ENCODE results near the gene CADM2.

GRCh38 chr3:85041001-85041400, 82.2 kb downstream of the CADM2 start:
- TF ChIP-seq CTCF (IDR thresholded peaks at IDR 0.05; ENCODE audit: low read depth, low read length, poor library complexity, severe bottlenecking) = no peak
- no peak for TF ChIP-seq EZH2phosphoT487 (IDR thresholded peaks at IDR 0.05; ENCODE audit: borderline replicate concordance, low read length)

All from DOHH2 (cell line).